HepG2 (cell line): ENCODE measurements around the gene OGT. TPM values are rescaled to one million over a fixed set of nuclear protein-coding genes. Genes with fewer than 3 reads are reported as not detected.
A peak's percentile ranks its signal among the peaks of the same experiment; 100 is the strongest.

ENCODE experiments used
- ATAC-seq: fragments of 200-7000 bp; cut with Tn5 transposase; 3 replicates; pipeline ENCODE4 v1.9.1; 2020; ENCODE audit warnings: mild to moderate bottlenecking, moderate library complexity
- BruUV-seq: library from RNA; stranded (reverse); fragments of 400-500 nt; replicated peaks from 2 replicates; lab custom pipeline; 2021; lab: Mats Ljungman, UMichigan
- CTCF ChIA-PET: fragments of 300-600 bp; formaldehyde crosslinking; extraction: SDS; loops from one replicate; lab custom pipeline; 2021; ENCODE audit warnings: low total read pairs, inconsistent platforms, low intra/inter-chr PET ratio; lab: Yijun Ruan, JAX
- POLR2A ChIA-PET: fragments of 350-600 bp; sonication (Branson Sonifier 250); formaldehyde crosslinking; loops from one replicate; lab custom pipeline; 2020; ENCODE audit warnings: antibody characterized with exemption, inconsistent platforms; lab: Yijun Ruan, JAX
- DNase-seq: peaks from one replicate; pipeline ENCODE4 v3.0.0-alpha.2; 2015; ENCODE audit warnings: low spot score
- FAIRE-seq: peaks from 3 replicates; lab custom pipeline; 2011; peaks lifted over from hg19 to GRCh38; lab: Jason Lieb, UNC
- H2AFZ ChIP-seq: one replicate; pipeline ENCODE4 v1.6.1; 2011; ENCODE audit warnings: low read length, inconsistent platforms
- H3K27ac ChIP-seq: fragments of 300-600 bp; 3 replicates; pipeline ENCODE4 v1.8.0; 2011; ENCODE audit warnings: mixed run types, mild to moderate bottlenecking, mixed read lengths, low read length, inconsistent platforms; ENCODE audit not compliant: insufficient read depth; ENCODE audit errors: extremely low read length
- H3K27me3 ChIP-seq, 2 experiments: fragments of 200-600 bp in 1 of 2; 2 replicates in 1 of 2; 3 replicates in 1 of 2; pipeline versions ENCODE4 v1.6.0 to v1.8.0; 2011; ENCODE audit warnings: low read length in 2 of 2, mild to moderate bottlenecking in 2 of 2, moderate library complexity in 2 of 2, inconsistent platforms in 1 of 2; ENCODE audit not compliant: insufficient read depth in 2 of 2, control insufficient read depth in 1 of 2
- H3K36me3 ChIP-seq, 2 experiments: fragments of 200-600 bp in 1 of 2; replicated peaks in 1 of 2; 2 replicates in 1 of 2; 3 replicates in 1 of 2; pipeline versions ENCODE4 v1.5.1 to v1.8.0; 2011; ENCODE audit warnings: low read length in 2 of 2, inconsistent platforms in 1 of 2; ENCODE audit not compliant: insufficient read depth in 2 of 2, control insufficient read depth in 1 of 2
- H3K4me1 ChIP-seq: 2 replicates; pipeline ENCODE4 v1.5.1; 2012; ENCODE audit warnings: low read length, inconsistent platforms; ENCODE audit not compliant: insufficient read depth
- H3K4me2 ChIP-seq: 2 replicates; pipeline ENCODE4 v1.6.0; 2011; ENCODE audit warnings: low read depth, low read length, inconsistent platforms
- H3K4me3 ChIP-seq, 3 experiments: fragments of 200-600 bp in 1 of 3; sonication (generic), shearing (Covaris generic) in 1 of 3; replicated peaks in 1 of 3; 2 replicates each; pipeline ENCODE4 v1.5.1; 2011 to 2016; ENCODE audit warnings: low read length in 3 of 3, inconsistent platforms in 2 of 3, low read depth in 2 of 3, mild to moderate bottlenecking in 2 of 3, control low read depth in 1 of 3, mixed read lengths in 1 of 3; ENCODE audit not compliant: insufficient read depth in 1 of 3
- H3K79me2 ChIP-seq: one replicate; pipeline ENCODE4 v1.6.1; 2011; ENCODE audit warnings: low read length, inconsistent platforms; ENCODE audit not compliant: insufficient read depth
- H3K9ac ChIP-seq: 2 replicates; pipeline ENCODE4 v1.6.0; 2011; ENCODE audit warnings: mild to moderate bottlenecking, low read depth, low read length, inconsistent platforms; ENCODE audit not compliant: insufficient read depth
- H3K9me3 ChIP-seq: 2 replicates; pipeline ENCODE4 v1.5.1; 2012; ENCODE audit warnings: mild to moderate bottlenecking, low read length
- H4K20me1 ChIP-seq: 2 replicates; pipeline ENCODE4 v1.6.0; 2011; ENCODE audit warnings: inconsistent platforms, mild to moderate bottlenecking, low read length, moderate library complexity; ENCODE audit not compliant: insufficient read depth
- CHCHD3 ChIP-seq: sonication (generic); formaldehyde crosslinking; IDR thresholded peaks from 2 replicates; pipeline ENCODE4 v1.8.0; 2022; ENCODE audit warnings: mild to moderate bottlenecking, missing genetic modification reagents, moderate library complexity
- KAT8 ChIP-seq: IDR thresholded peaks from 2 replicates; pipeline ENCODE4 v1.6.1; 2016; ENCODE audit warnings: missing genetic modification reagents, missing compliant biosample characterization
- KLF16 ChIP-seq, 2 experiments: sonication (generic) in 1 of 2; formaldehyde crosslinking in 1 of 2; IDR thresholded peaks; 2 replicates each; pipeline versions ENCODE4 v1.6.1 to v1.8.0; 2016 to 2023; ENCODE audit warnings: missing genetic modification reagents in 2 of 2, missing compliant biosample characterization in 1 of 2
- MED1 ChIP-seq: sonication (generic); formaldehyde crosslinking; IDR thresholded peaks from 2 replicates; pipeline ENCODE4 v1.4.0; 2020; ENCODE audit warnings: missing genetic modification reagents
- NFKB2 ChIP-seq: sonication (generic); formaldehyde crosslinking; IDR thresholded peaks from 2 replicates; pipeline ENCODE4 v1.4.0; 2020; ENCODE audit warnings: missing genetic modification reagents, borderline replicate concordance
- PCBP2 ChIP-seq: fragments of 200-400 bp; formaldehyde crosslinking; optimal IDR thresholded peaks from 2 replicates; pipeline ENCODE3; 2018; ENCODE audit warnings: low read length, low read depth; ENCODE audit not compliant: poor library complexity, severe bottlenecking
- RAD21 ChIP-seq: fragments of 450-650 bp; formaldehyde crosslinking; IDR thresholded peaks from 2 replicates; pipeline ENCODE4 v1.5.0; 2020; ENCODE audit warnings: mild to moderate bottlenecking
- SRF ChIP-seq: IDR thresholded peaks from 2 replicates; pipeline ENCODE4 v1.6.1; 2011; ENCODE audit warnings: mild to moderate bottlenecking, low read depth, low read length, moderate library complexity
- STAG1 ChIP-seq: sonication (generic); formaldehyde crosslinking; IDR thresholded peaks from 2 replicates; pipeline ENCODE4 v1.4.0; 2020; ENCODE audit warnings: missing genetic modification reagents
- TBX2 ChIP-seq: sonication (generic); formaldehyde crosslinking; IDR thresholded peaks from 2 replicates; pipeline ENCODE4 v1.5.0; 2020; ENCODE audit warnings: missing genetic modification reagents, mild to moderate bottlenecking, borderline replicate concordance
- TCF7 ChIP-seq: sonication (generic); IDR thresholded peaks from 2 replicates; pipeline ENCODE4 v1.6.1; 2016; ENCODE audit warnings: antibody characterized with exemption, low read depth
- THAP11 ChIP-seq: IDR thresholded peaks from 2 replicates; pipeline ENCODE4 v1.6.1; 2016; ENCODE audit warnings: missing biosample characterization, missing genetic modification reagents
- THAP7 ChIP-seq: sonication (generic); formaldehyde crosslinking; IDR thresholded peaks from 2 replicates; pipeline ENCODE4 v1.8.1; 2023; ENCODE audit warnings: mild to moderate bottlenecking, missing genetic modification reagents
- YEATS4 ChIP-seq: sonication (generic); formaldehyde crosslinking; IDR thresholded peaks from 2 replicates; pipeline ENCODE4 v1.4.0; 2020; ENCODE audit warnings: missing genetic modification reagents, borderline replicate concordance
- ZBTB8A ChIP-seq: sonication (generic); formaldehyde crosslinking; IDR thresholded peaks from 2 replicates; pipeline ENCODE4 v1.4.0; 2020; ENCODE audit warnings: mild to moderate bottlenecking, low read depth, missing genetic modification reagents, borderline replicate concordance
- ZFP91 ChIP-seq: sonication (generic); formaldehyde crosslinking; IDR thresholded peaks from 2 replicates; pipeline ENCODE4 v1.9.0; 2022; ENCODE audit warnings: missing genetic modification reagents, mild to moderate bottlenecking, borderline replicate concordance
- ZNF235 ChIP-seq: sonication (generic); formaldehyde crosslinking; IDR thresholded peaks from 2 replicates; pipeline ENCODE4 v1.8.1; 2023; ENCODE audit warnings: mild to moderate bottlenecking, missing genetic modification reagents, borderline replicate concordance
- ZNF350 ChIP-seq: sonication (generic); formaldehyde crosslinking; IDR thresholded peaks from 2 replicates; pipeline ENCODE4 v1.4.0; 2020; ENCODE audit warnings: mild to moderate bottlenecking, low read depth, missing genetic modification reagents, borderline replicate concordance
- ZNF557 ChIP-seq: sonication (generic); formaldehyde crosslinking; IDR thresholded peaks from 2 replicates; pipeline ENCODE4 v1.4.0; 2020; ENCODE audit warnings: missing genetic modification reagents
- ZNF572 ChIP-seq: sonication (generic); formaldehyde crosslinking; IDR thresholded peaks from 2 replicates; pipeline ENCODE4 v1.5.1; 2020; ENCODE audit warnings: mild to moderate bottlenecking, missing genetic modification reagents
- ZNF605 ChIP-seq: sonication (generic); formaldehyde crosslinking; IDR thresholded peaks from 2 replicates; pipeline ENCODE4 v1.8.0; 2022; ENCODE audit warnings: mild to moderate bottlenecking, missing genetic modification reagents
- ZSCAN30 ChIP-seq: sonication (generic); formaldehyde crosslinking; IDR thresholded peaks from 2 replicates; pipeline ENCODE4 v1.5.0; 2020; ENCODE audit warnings: mild to moderate bottlenecking, missing genetic modification reagents
- WGBS: methylation state at CpG from one replicate; pipeline ENCODE4 v1.1.6; 2017; ENCODE audit warnings: low lambda C conversion rate; 5-methylcytosine and 5-hydroxymethylcytosine counted together
- in situ Hi-C: cut with HindIII; loops from 2 replicates; pipeline ENCODE4 v1.10.0; 2017; ENCODE audit warnings: low pct_unique_long_range_greater_than_20kb; ENCODE audit not compliant: extremely low pct_ligation_motif_present
- intact Hi-C: fragments of 100-400 bp; cut with micrococcal nuclease; formaldehyde crosslinking; loops from one replicate; pipeline ENCODE4 v1.10.0; 2022; ENCODE audit not compliant: unreplicated experiment
- polyA plus RNA-seq, 8 experiments: library from polyadenylated mRNA; depleted of rRNA in 3 of 8; stranded (reverse) in 7 of 8; unstranded in 1 of 8; fragments of >200 nt; fragmentation: Illumina TruSeq in 4 of 8; extraction: Trizol in 4 of 8; gene quantifications; 2 replicates each; pipeline versions ENCODE4 v1.2.1 to v1.2.3, GENCODE V29; 2011 to 2016; ENCODE audit warnings: low read depth in 4 of 8, missing spikeins in 1 of 8, mixed read lengths in 1 of 8; ENCODE audit not compliant: insufficient read depth in 1 of 8
- total RNA-seq, 5 experiments: library from RNA; depleted of rRNA; stranded (reverse); fragments of >200 nt; fragmentation: Illumina TruSeq; extraction: Trizol; gene quantifications; 2 replicates each; pipeline ENCODE4 v1.2.3, GENCODE V29; 2016; ENCODE audit warnings: low read depth in 1 of 5
- TF ChIP-seq, protein P1 (sequence below): sonication (generic); formaldehyde crosslinking; IDR thresholded peaks from 2 replicates; pipeline ENCODE4 v1.5.0; 2020; ENCODE audit warnings: missing genetic modification reagents

OGT gene
- total and polyA plus RNA-seq, 2 of the 13 experiments (the other 11 are each of a cell fraction or from before 2014, with no cell fraction given): 71.7 to 463 TPM

GRCh38 chrX:71622576-71623450, 89.9 kb downstream of the OGT start:
- peaks cover 58% of the 10 kb centered on the region for H3K4me1 ChIP-seq
- H2AFZ ChIP-seq: no peak overlapping the region
- WGBS: 29% methylated on average over 1 of the region's 13 CpGs
- in situ Hi-C loops (no loop called here), intact Hi-C loops (no loop called here)
- H3K27ac ChIP-seq: peak overlapping the region; percentile 26
- H4K20me1 ChIP-seq: no peaks in the 10 kb centered on the region
- H3K36me3 ChIP-seq: no peaks in the 10 kb centered on the region
- POLR2A ChIA-PET: interaction anchor here (0.8 to 1.0 kb wide), 3 partner anchors 10 to 504 kb away, joined by 3 read pairs; partner anchors contain the start of genes MED12 and TAF1
- H3K4me2 ChIP-seq: peak overlapping the region; percentile 65
- no peaks in the 10 kb centered on the region for H3K27me3 ChIP-seq
- no peaks in the 10 kb centered on the region for H3K9me3 ChIP-seq
- peak; percentile 64 for FAIRE-seq
- no peaks in the 10 kb centered on the region for H3K79me2 ChIP-seq
- CTCF ChIA-PET: no interaction called here
- H3K4me3 ChIP-seq: peak overlapping the region; percentile 21 to 46 (median 27); a peak in 4 of 6 replicates
- no TSS peak for BruUV-seq
- ATAC-seq: peak; percentile 94
- peak; percentile 58 for DNase-seq
- peak overlapping the region; percentile 64 for H3K9ac ChIP-seq
- TF ChIP-seq KAT8 (CRISPR knock-in tag) (no peak), TCF7 (no peak), ZNF235 (CRISPR knock-in tag) (no peak), ZNF572 (CRISPR knock-in tag) (no peak), KLF16 (CRISPR knock-in tag; IDR thresholded peaks at IDR 0.05) (no peak), ZBTB8A (CRISPR knock-in tag) (no peak), THAP7 (CRISPR knock-in tag) (no peak), NFKB2 (CRISPR knock-in tag) (no peak), ZNF350 (CRISPR knock-in tag) (no peak), TBX2 (CRISPR knock-in tag) (0 out of 2 replicates have a peak, but pooled peaks have one; percentile 27), ZNF557 (CRISPR knock-in tag) (no peak), RAD21 (CRISPR knock-in tag) (no peak), ZNF605 (CRISPR knock-in tag) (no peak), THAP11 (no peak), YEATS4 (CRISPR knock-in tag) (0 out of 2 replicates have a peak, but pooled peaks have one; percentile 23), STAG1 (CRISPR knock-in tag) (0 out of 2 replicates have a peak, but pooled peaks have one; percentile 7), MED1 (CRISPR knock-in tag) (no peak), CHCHD3 (CRISPR knock-in tag) (no peak), SRF (no peak), ZSCAN30 (CRISPR knock-in tag) (no peak), PCBP2 (no peak), ZFP91 (peak; percentile 50; the same call in 1 of the 2 replicates)
- TF ChIP-seq, protein P1, sequence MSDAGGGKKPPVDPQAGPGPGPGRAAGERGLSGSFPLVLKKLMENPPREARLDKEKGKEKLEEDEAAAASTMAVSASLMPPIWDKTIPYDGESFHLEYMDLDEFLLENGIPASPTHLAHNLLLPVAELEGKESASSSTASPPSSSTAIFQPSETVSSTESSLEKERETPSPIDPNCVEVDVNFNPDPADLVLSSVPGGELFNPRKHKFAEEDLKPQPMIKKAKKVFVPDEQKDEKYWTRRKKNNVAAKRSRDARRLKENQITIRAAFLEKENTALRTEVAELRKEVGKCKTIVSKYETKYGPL: no peak
